SK-N-SH treated with all-trans-retinoic acid at 6 μM for 48 hours (cell line): ENCODE data around the gene CUL1.

ENCODE experiments used
- ATAC-seq: fragments of 200-7000 bp; cut with Tn5 transposase; 3 replicates; pipeline ENCODE4 v1.9.1; 2020; ENCODE audit warnings: mild to moderate bottlenecking, moderate library complexity
- ARNTL ChIP-seq: fragments of 450-650 bp; formaldehyde crosslinking; IDR thresholded peaks from 2 replicates; pipeline ENCODE4 v1.5.0; 2020; ENCODE audit warnings: low read depth, mild to moderate bottlenecking, moderate library complexity, borderline replicate concordance
- BACH2 ChIP-seq: fragments of 250-450 bp; sonication (Bioruptor Pico); IDR thresholded peaks from 2 replicates; pipeline ENCODE4 v1.9.0; 2021; ENCODE audit warnings: mild to moderate bottlenecking, borderline replicate concordance
- CREB5 ChIP-seq: fragments of 250-450 bp; sonication (Bioruptor Pico); IDR thresholded peaks from 2 replicates; pipeline ENCODE4 v1.5.1; 2020; ENCODE audit warnings: low read depth, mild to moderate bottlenecking, moderate library complexity
- CSDC2 ChIP-seq: fragments of 250-450 bp; sonication (Bioruptor Pico); IDR thresholded peaks from 2 replicates; pipeline ENCODE4 v1.5.0; 2020; ENCODE audit warnings: mild to moderate bottlenecking, moderate library complexity
- CSRNP3 ChIP-seq: fragments of 250-450 bp; sonication (Bioruptor Pico); IDR thresholded peaks from 2 replicates; pipeline ENCODE4 v1.5.1; 2021; ENCODE audit warnings: mild to moderate bottlenecking, moderate library complexity
- GLIS3 ChIP-seq: fragments of 250-450 bp; sonication (Bioruptor Pico); IDR thresholded peaks from 2 replicates; pipeline ENCODE4 v1.5.0; 2020; ENCODE audit warnings: mild to moderate bottlenecking, moderate library complexity
- ISL1 ChIP-seq: fragments of 250-450 bp; sonication (Bioruptor Pico); IDR thresholded peaks from 2 replicates; pipeline ENCODE4 v2.1.2; 2022; ENCODE audit warnings: mild to moderate bottlenecking, moderate library complexity
- OSR1 ChIP-seq: fragments of 250-450 bp; sonication (Bioruptor Pico); IDR thresholded peaks from 2 replicates; pipeline ENCODE4 v1.8.0; 2022; ENCODE audit warnings: moderate library complexity, mild to moderate bottlenecking, inconsistent platforms
- PATZ1 ChIP-seq: fragments of 250-450 bp; sonication (Bioruptor Pico); IDR thresholded peaks from 2 replicates; pipeline ENCODE4 v1.8.0; 2020; ENCODE audit warnings: mild to moderate bottlenecking, moderate library complexity, borderline replicate concordance
- PPARA ChIP-seq: fragments of 250-450 bp; sonication (Bioruptor Pico); IDR thresholded peaks from 2 replicates; pipeline ENCODE4 v1.5.0; 2020; ENCODE audit warnings: mild to moderate bottlenecking, borderline replicate concordance
- RARB ChIP-seq: fragments of 250-450 bp; sonication (Bioruptor Pico); IDR thresholded peaks from 2 replicates; pipeline ENCODE4 v1.8.0; 2021; ENCODE audit warnings: mild to moderate bottlenecking, moderate library complexity
- SNAI2 ChIP-seq: fragments of 250-450 bp; sonication (Bioruptor Pico); IDR thresholded peaks from 2 replicates; pipeline ENCODE4 v1.5.0; 2020; ENCODE audit warnings: mild to moderate bottlenecking, moderate library complexity
- TCF4 ChIP-seq: fragments of 250-450 bp; sonication (Bioruptor Pico); IDR thresholded peaks from 2 replicates; pipeline ENCODE4 v1.8.0; 2021; ENCODE audit warnings: mild to moderate bottlenecking, moderate library complexity, borderline replicate concordance
- TOX ChIP-seq: fragments of 250-450 bp; sonication (Bioruptor Pico); IDR thresholded peaks from 2 replicates; pipeline ENCODE4 v1.8.0; 2021; ENCODE audit warnings: mild to moderate bottlenecking, moderate library complexity, borderline replicate concordance
- TSHZ2 ChIP-seq: fragments of 250-450 bp; sonication (Bioruptor Pico); IDR thresholded peaks from 2 replicates; pipeline ENCODE4 v1.5.0; 2020; ENCODE audit warnings: mild to moderate bottlenecking, moderate library complexity
- ZC3H10 ChIP-seq: fragments of 250-450 bp; sonication (Bioruptor Pico); IDR thresholded peaks from 2 replicates; pipeline ENCODE4 v1.5.1; 2021; ENCODE audit warnings: mild to moderate bottlenecking, moderate library complexity
- ZFP3 ChIP-seq: fragments of 250-450 bp; sonication (Bioruptor Pico); IDR thresholded peaks from 2 replicates; pipeline ENCODE4 v1.5.0; 2020; ENCODE audit warnings: mild to moderate bottlenecking, moderate library complexity
- ZFP30 ChIP-seq: fragments of 450-650 bp; formaldehyde crosslinking; IDR thresholded peaks from 2 replicates; pipeline ENCODE4 v1.5.0; 2022; ENCODE audit warnings: mild to moderate bottlenecking, moderate library complexity
- ZNF70 ChIP-seq: fragments of 450-650 bp; formaldehyde crosslinking; IDR thresholded peaks from 2 replicates; pipeline ENCODE4 v1.5.0; 2020; ENCODE audit warnings: mild to moderate bottlenecking, moderate library complexity

CUL1 gene

GRCh38 chr7:148704970-148705369 is 6.3 kb downstream of the CUL1 start (continued):
- TF ChIP-seq CREB5: no peak
- TF ChIP-seq PPARA (CRISPR knock-in tag): no peak
- no peak for TF ChIP-seq ARNTL (CRISPR knock-in tag)
- no peak for TF ChIP-seq TOX (CRISPR knock-in tag)
- TF ChIP-seq, all 23 proteins: peak for 0

- TF ChIP-seq GLIS3 (CRISPR knock-in tag): no peak
- no peak for TF ChIP-seq PPARA (CRISPR knock-in tag)
- no peak for TF ChIP-seq PATZ1
- no peak for TF ChIP-seq TSHZ2 (CRISPR knock-in tag)
- no peak for TF ChIP-seq RARB
- no peak for TF ChIP-seq CSRNP3 (CRISPR knock-in tag)
- no peak for ATAC-seq
Measured at GRCh38 chr7:148706368-148706767, 7.7 kb downstream of the CUL1 start.

- no peak; the same call in 2 of the 3 replicates for ATAC-seq
- no peak for TF ChIP-seq TCF4 (CRISPR knock-in tag)
- no peak for TF ChIP-seq ZFP3 (CRISPR knock-in tag)
- TF ChIP-seq TOX (CRISPR knock-in tag): no peak
- TF ChIP-seq ZC3H10: no peak
- TF ChIP-seq CSRNP3 (CRISPR knock-in tag): no peak
- no peak for TF ChIP-seq GLIS3 (CRISPR knock-in tag)
- TF ChIP-seq BACH2 (CRISPR knock-in tag): no peak
- TF ChIP-seq ZFP30 (CRISPR knock-in tag): no peak
Measured at GRCh38 chr7:148708026-148708885, 9.6 kb downstream of the CUL1 start.

GRCh38 chr7:148709014-148709413 is 10.3 kb downstream of the CUL1 start:
- ATAC-seq: no peak
- no peak for TF ChIP-seq CSDC2 (CRISPR knock-in tag)
- no peak for TF ChIP-seq ZNF70 (CRISPR knock-in tag)
- TF ChIP-seq GLIS3 (CRISPR knock-in tag): no peak
- TF ChIP-seq TSHZ2 (CRISPR knock-in tag): no peak
- no peak for TF ChIP-seq OSR1 (CRISPR knock-in tag)
- no peak for TF ChIP-seq SNAI2 (CRISPR knock-in tag)
- TF ChIP-seq PPARA (CRISPR knock-in tag): no peak
- no peak for TF ChIP-seq ISL1 (CRISPR knock-in tag)
- no peak for TF ChIP-seq CREB5
- TF ChIP-seq ZFP30 (CRISPR knock-in tag): no peak
- no peak for TF ChIP-seq TCF4 (CRISPR knock-in tag)
- TF ChIP-seq ZFP3 (CRISPR knock-in tag): no peak
